Epithelial cell of esophagus (primary cell): ENCODE data around the gene RFT1.

ENCODE experiments used
- DNase-seq: peaks from one replicate; pipeline ENCODE4 v3.0.0; 2010; ENCODE audit warnings: low read depth
- H3K4me3 ChIP-seq: 2 replicates; pipeline ENCODE4 v1.5.1; 2011; ENCODE audit warnings: mild to moderate bottlenecking, low read length, control low read depth
- CTCF ChIP-seq: IDR thresholded peaks from 2 replicates; pipeline ENCODE4 v1.5.1; 2011; ENCODE audit warnings: low read depth, mild to moderate bottlenecking, low read length, control low read depth, inconsistent platforms; ENCODE audit not compliant: insufficient read depth; ENCODE audit errors: missing control alignments

The RFT1 gene

GRCh38 chr3:53147151-53147902 is 17.1 kb upstream of the RFT1 start:
- H3K4me3 ChIP-seq, result no peak overlapping the region
- TF ChIP-seq CTCF, result no peak
- no peak for DNase-seq

- DNase-seq, result no peak
- no peak for TF ChIP-seq CTCF
- H3K4me3 ChIP-seq, result no peak overlapping the region
These were observed 16.2 kb upstream of the RFT1 start for GRCh38 chr3:53146319-53146891.

- TF ChIP-seq CTCF, result no peak
These were observed 15.5 kb upstream of the RFT1 start for GRCh38 chr3:53145713-53146080.

GRCh38 chr3:53144862-53145712 is 14.9 kb upstream of the RFT1 start:
- no peak overlapping the region for H3K4me3 ChIP-seq
- no peak for TF ChIP-seq CTCF
- DNase-seq, result no peak

More at GRCh38 chr3:53145713-53146080, 15.5 kb upstream of the RFT1 start:
- DNase-seq, result no peak
- H3K4me3 ChIP-seq, result no peak overlapping the region

- no peak overlapping the region for H3K4me3 ChIP-seq
- TF ChIP-seq CTCF, result no peak
- no peak for DNase-seq
These were observed 14.2 kb upstream of the RFT1 start for GRCh38 chr3:53144446-53144845.

- no peak for TF ChIP-seq CTCF
- DNase-seq, result no peak
- no peak overlapping the region for H3K4me3 ChIP-seq
These were observed 12.8 kb upstream of the RFT1 start for GRCh38 chr3:53142986-53143385.
